Pulmonary artery endothelial cell (primary cell): ENCODE results near the gene FRZB. TPM values are rescaled to one million over a fixed set of nuclear protein-coding genes. Genes with fewer than 3 reads are reported as not detected.

ENCODE experiments used
- DNase-seq: peaks from one replicate; pipeline ENCODE4 v3.0.0-alpha.2; 2011; ENCODE audit warnings: low read depth, low spot score
- total RNA-seq: library from RNA; depleted of rRNA; stranded (reverse); fragments of >200 nt; gene quantifications from 2 replicates; pipeline ENCODE4 v1.2.3, GENCODE V29; 2014

Gene FRZB
- total RNA-seq, 1 donor from 2014 or later, result not detected

DNA sequence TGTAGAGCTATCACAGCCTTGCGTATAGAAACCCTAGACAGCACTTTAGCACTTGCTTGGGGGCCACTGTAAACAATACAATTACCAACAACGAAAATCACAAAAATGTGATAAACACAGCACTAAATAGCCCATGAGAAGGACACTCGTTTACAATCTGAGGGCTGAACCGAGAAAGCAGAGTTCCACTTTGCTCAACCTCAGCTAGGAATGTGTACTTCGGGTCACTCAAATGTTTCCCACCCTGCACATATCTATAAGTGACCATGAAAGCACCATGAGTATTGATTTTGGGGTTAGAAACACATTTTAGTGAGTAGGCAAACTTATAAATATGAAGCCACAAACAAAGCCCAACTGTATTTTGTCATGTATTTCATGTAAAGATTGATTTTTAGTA lies 62.3 kb downstream of the FRZB start:
- no peak for DNase-seq

DNA sequence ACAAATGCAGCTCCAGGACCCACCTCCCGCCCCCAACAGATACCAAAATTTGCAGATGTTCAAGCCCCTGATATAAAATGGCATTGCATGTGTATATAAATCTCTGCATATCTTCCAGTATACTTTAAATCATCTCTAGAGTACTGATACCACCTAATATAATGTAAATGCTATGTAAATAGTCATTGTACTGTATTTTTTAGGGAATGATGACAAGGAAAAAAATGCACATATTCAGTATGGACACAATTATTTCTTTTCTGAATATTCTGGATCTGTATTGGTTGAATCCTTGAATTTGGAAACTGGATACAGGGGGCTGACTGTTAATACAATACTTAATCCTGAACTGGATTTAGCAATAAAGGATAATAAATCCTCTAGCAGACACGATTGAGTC lies 67.7 kb downstream of the FRZB start:
- DNase-seq, result no peak

DNA sequence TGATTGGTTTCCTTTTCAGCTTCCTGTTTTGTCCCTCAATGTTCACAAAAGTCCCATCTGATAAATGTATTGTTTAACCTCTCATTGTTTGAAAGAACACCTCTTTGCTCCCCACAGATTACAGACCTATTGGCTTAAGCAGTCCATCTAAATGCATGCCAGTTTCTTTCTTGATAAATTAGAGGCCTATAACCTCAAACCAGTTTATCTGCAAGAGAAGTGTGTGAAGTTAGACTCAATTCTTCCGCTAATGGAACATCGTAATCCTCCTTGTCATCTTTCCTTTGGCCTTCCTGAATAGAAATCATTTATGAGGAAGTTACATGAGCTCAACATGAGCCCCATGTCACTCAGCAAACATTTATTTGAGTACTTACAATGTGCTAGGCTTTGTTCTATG lies 74.0 kb downstream of the FRZB start:
- peak; percentile 8 for DNase-seq

DNA sequence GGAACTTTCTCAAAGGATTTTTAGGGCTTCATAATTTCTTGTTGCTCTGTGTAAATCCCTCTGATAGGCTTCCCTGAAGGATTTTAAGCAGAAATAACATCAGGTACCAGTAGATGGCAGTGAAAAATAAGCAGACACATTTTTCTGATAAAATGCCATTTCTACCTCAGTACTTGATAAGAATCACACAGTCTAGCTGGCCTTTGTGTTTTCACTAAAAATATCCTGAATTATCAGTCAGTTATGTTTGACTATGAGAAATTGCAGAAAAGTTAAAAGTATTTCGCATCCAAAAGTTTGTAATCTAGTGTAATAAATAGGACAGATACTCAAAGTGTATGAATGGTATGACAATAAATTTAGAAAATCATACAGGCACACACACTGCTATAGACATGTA lies 81.7 kb downstream of the FRZB start:
- no peak for DNase-seq

DNA sequence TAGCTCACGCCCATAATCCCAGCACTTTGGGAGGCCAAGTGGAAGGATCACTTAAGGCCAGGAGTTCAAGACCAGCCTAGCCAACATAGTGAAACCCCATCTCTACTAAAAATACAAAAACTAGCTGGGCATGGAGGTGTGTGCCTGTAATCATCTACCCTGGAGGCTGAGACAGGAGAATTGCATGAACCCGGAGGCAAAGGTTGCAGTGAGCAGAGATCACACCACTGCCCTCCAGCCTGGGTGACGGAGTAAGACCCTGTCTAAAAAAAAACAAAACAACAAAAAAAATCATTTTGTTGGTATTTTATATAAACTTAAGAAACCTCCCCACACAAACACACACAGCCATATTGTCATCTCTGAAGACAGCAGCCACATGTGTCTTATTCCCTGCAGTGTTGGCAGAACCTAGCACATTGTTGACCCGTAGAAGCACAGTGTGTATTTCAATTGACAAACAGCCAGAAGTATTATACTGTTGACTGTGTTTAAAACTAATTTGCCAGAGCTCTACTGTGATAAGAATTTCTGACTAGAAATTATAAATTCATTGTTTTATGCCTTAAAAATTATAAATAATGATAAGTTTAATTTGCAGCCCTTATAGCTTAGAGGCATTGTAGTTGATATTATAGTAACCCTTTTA lies 82.3 kb downstream of the FRZB start:
- DNase-seq, result no peak

Other genes starting within 250 kb of the FRZB start
- gene DNAJC10, start 150.4 kb downstream of the FRZB start, total RNA-seq, result 165 and 174 TPM in 2 replicates
- 150 and 190 TPM in 2 replicates for gene NCKAP1, start 171.8 kb upstream of the FRZB start, total RNA-seq
- gene DUSP19, start 212.1 kb upstream of the FRZB start, total RNA-seq, result 2.1 and 4.5 TPM in 2 replicates